Retinal pigment epithelial cell (primary cell): ENCODE measurements around the gene STOX2.

Experiments used
- DNase-seq: peaks from one replicate; pipeline ENCODE4 v3.0.0-alpha.2; 2010; ENCODE audit warnings: low read depth
- H3K4me3 ChIP-seq: 2 replicates; pipeline ENCODE4 v1.5.1; 2011; ENCODE audit warnings: mild to moderate bottlenecking, low read length, control low read depth, moderate library complexity
- CTCF ChIP-seq: conservative IDR thresholded peaks from 2 replicates; pipeline ENCODE4 v1.5.1; 2011; ENCODE audit warnings: low read depth, low read length, control low read depth, inconsistent platforms

STOX2 gene

GRCh38 chr4:184053434-184053833 is 148.3 kb downstream of the STOX2 start:
- DNase-seq: no peak
- H3K4me3 ChIP-seq: no peak overlapping the region
- TF ChIP-seq CTCF: no peak

GRCh38 chr4:184056877-184057276 is 151.8 kb downstream of the STOX2 start:
- no peak for DNase-seq
- no peak overlapping the region for H3K4me3 ChIP-seq
- no peak for TF ChIP-seq CTCF

- no peak overlapping the region for H3K4me3 ChIP-seq
- no peak for TF ChIP-seq CTCF
- DNase-seq: no peak
Measured at GRCh38 chr4:184058026-184058425, 152.9 kb downstream of the STOX2 start.

GRCh38 chr4:184059099-184059498 is 154.0 kb downstream of the STOX2 start:
- no peak for TF ChIP-seq CTCF
- DNase-seq: no peak
- no peak overlapping the region for H3K4me3 ChIP-seq

- TF ChIP-seq CTCF: no peak
- no peak overlapping the region for H3K4me3 ChIP-seq
- no peak for DNase-seq
Measured at GRCh38 chr4:184061582-184061981, 156.5 kb downstream of the STOX2 start.

- DNase-seq: no peak
- TF ChIP-seq CTCF: no peak
- no peak overlapping the region for H3K4me3 ChIP-seq
Measured at GRCh38 chr4:184062769-184063168, 157.7 kb downstream of the STOX2 start.

- TF ChIP-seq CTCF: no peak
- no peak for DNase-seq
- no peak overlapping the region for H3K4me3 ChIP-seq
Measured at GRCh38 chr4:184064877-184065276, 159.8 kb downstream of the STOX2 start.
